ENCODE data around the gene KRTAP12-4.
A peak's percentile ranks its signal among the peaks of the same experiment; 100 is the strongest.
"Not testable (repeated sequence)": the region's sequence is repeated elsewhere in the genome, so short reads cannot be mapped to it uniquely, and the experiment has no call there.

Gene KRTAP12-4

GRCh38 chr21:44654576-44655175, at the start of gene KRTAP12-4:
Gene KRTAP12-4 (minus strand): TSS chr21:44654659. CDS start chr21:44654614, 45 bp downstream.
- DNase-seq (ENCODE audit: low spot score) = no peak

GRCh38 chr21:44703731-44704635, 49.5 kb upstream of the KRTAP12-4 start:
- DNase-seq (ENCODE audit: low spot score) = peak; percentile 46

GRCh38 chr21:44702973-44703730, 48.7 kb upstream of the KRTAP12-4 start:
- peak; percentile 46 for DNase-seq (ENCODE audit: low spot score)

- peak; percentile 44 for DNase-seq (ENCODE audit: low spot score)
Observed at GRCh38 chr21:44702111-44702972, 47.9 kb upstream of the KRTAP12-4 start.

GRCh38 chr21:44701541-44701940, 47.1 kb upstream of the KRTAP12-4 start:
- DNase-seq (ENCODE audit: low spot score) = no peak

GRCh38 chr21:44701023-44701400, 46.6 kb upstream of the KRTAP12-4 start:
- DNase-seq (ENCODE audit: low spot score) = no peak

GRCh38 chr21:44700101-44701022, 45.9 kb upstream of the KRTAP12-4 start:
- DNase-seq (ENCODE audit: low spot score) = no peak

- DNase-seq (ENCODE audit: low spot score) = no peak
Observed at GRCh38 chr21:44699502-44700001, 45.1 kb upstream of the KRTAP12-4 start.

- DNase-seq (ENCODE audit: low spot score) = peak; percentile 70
Observed at GRCh38 chr21:44697811-44698734, 43.6 kb upstream of the KRTAP12-4 start.

GRCh38 chr21:44697172-44697810, 42.8 kb upstream of the KRTAP12-4 start, which contains the start of gene KRTAP10-12:
Gene KRTAP10-12 (plus strand): TSS chr21:44697172. CDS start chr21:44697202, 30 bp downstream.
- DNase-seq (ENCODE audit: low spot score) = not testable (repeated sequence)

- DNase-seq (ENCODE audit: low spot score) = no peak
Observed at GRCh38 chr21:44696572-44696971, 42.1 kb upstream of the KRTAP12-4 start.

- no peak for DNase-seq (ENCODE audit: low spot score)
Observed at GRCh38 chr21:44695641-44696040, 41.2 kb upstream of the KRTAP12-4 start.

- no peak for DNase-seq (ENCODE audit: low spot score)
Observed at GRCh38 chr21:44695184-44695583, 40.7 kb upstream of the KRTAP12-4 start.

- no peak for DNase-seq (ENCODE audit: low spot score)
Observed at GRCh38 chr21:44694776-44695175, 40.3 kb upstream of the KRTAP12-4 start.

- no peak for DNase-seq (ENCODE audit: low spot score)
Observed at GRCh38 chr21:44692798-44693512, 38.5 kb upstream of the KRTAP12-4 start.

GRCh38 chr21:44691686-44692085, 37.2 kb upstream of the KRTAP12-4 start:
- DNase-seq (ENCODE audit: low spot score) = no peak

- DNase-seq (ENCODE audit: low spot score) = not testable (repeated sequence)
Observed at GRCh38 chr21:44689740-44690139, 35.3 kb upstream of the KRTAP12-4 start.

- no peak for DNase-seq (ENCODE audit: low spot score)
Observed at GRCh38 chr21:44687671-44688070, 33.2 kb upstream of the KRTAP12-4 start.
